Activated T-cell treated with anti-CD3 and anti-CD28 coated beads for 48 hours (primary cell): ENCODE measurements around the gene MIDN.
"Not testable (repeated sequence)": the region's sequence is repeated elsewhere in the genome, so short reads cannot be mapped to it uniquely, and the experiment has no call there.

Experiments
- DNase-seq: peaks from one replicate; pipeline ENCODE4 v3.0.0-alpha.2; 2020; ENCODE audit warnings: low read depth

MIDN gene

GRCh38 chr19:1295169-1296012 is 47.0 kb downstream of the MIDN start:
- DNase-seq: peak; percentile 42

DNA sequence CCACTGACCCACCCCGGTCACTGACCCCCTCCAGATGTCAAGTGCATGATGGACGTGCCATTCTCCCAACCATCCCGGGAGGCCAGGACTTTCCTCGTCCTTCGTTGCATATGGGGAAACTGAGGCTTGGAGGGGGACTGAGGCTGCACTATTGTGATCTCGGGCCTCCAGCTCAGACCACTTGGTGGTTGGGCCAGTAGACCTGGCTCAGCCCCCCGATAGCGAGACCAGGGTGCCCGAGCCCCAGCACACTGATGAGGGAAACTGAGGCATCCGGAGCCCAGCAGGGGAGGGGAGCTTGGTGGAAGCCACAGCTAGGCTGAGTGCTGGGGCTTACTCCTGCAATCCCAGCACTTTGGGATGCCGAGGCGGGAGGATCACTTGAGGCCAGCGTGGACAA is 47.7 kb downstream of the MIDN start:
- no peak for DNase-seq

GRCh38 chr19:1296575-1297271 is 48.3 kb downstream of the MIDN start:
- DNase-seq: no peak

DNA sequence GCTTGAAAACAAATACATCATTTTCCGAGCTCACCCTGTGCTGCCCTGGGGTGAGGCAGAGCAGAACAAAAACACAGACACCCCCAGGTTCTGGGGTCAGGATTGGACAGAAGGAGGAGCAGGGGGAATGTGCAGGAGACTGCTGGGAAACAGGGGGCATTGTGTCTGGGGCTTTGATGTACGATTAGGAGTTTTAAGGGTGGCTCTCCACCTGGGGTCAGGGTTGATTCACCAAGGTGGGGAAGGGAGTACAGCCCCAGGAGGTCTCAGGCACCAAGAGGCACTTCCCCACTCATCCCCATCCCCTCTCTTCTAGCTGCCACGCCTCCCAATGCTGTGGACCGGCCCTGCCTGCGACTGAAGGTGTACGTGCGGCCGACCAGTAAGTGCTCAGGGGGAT is 49.9 kb downstream of the MIDN start:
- no peak for DNase-seq

GRCh38 chr19:1299801-1300200 is 51.4 kb downstream of the MIDN start:
- DNase-seq: no peak

DNA sequence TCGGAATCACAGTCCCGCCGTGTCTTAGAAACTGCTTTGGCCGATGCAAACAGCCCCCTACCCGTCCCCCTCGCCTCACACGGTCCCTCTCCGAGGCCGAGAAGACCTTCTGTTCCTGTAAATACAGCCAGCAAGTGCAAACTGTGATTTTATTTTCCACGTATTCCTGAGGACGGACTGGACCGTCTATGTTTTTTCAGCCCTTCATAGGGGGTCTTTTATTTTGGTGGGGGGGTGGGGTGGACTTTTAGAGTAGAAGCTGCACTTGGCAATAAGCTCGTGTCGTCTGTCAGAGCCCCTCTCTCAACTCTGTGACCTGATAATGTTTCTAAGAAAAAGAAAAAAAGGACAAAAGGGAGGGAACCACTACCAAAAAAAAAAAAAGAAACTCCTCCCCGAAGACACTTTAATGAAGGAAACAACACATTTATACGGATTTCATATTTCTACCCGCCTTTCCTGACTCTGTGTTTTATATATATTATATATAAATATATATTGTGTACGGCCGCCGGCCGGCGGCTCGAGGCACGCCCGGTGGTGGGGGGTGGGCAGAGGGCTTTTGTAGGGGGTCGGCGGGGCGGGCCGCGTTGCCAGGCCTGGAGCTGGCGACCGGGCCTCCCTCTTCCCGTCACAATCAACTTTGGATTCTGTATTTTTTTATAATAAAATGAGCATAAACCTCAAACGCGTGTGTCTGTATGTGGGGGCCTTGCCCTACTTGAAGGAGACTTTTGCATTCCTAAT is 52.5 kb downstream of the MIDN start:
- no peak for DNase-seq

- DNase-seq: no peak
These were observed 54.3 kb downstream of the MIDN start for GRCh38 chr19:1302533-1303239.

- no peak for DNase-seq
These were observed 56.0 kb downstream of the MIDN start for GRCh38 chr19:1304197-1304924.

DNA sequence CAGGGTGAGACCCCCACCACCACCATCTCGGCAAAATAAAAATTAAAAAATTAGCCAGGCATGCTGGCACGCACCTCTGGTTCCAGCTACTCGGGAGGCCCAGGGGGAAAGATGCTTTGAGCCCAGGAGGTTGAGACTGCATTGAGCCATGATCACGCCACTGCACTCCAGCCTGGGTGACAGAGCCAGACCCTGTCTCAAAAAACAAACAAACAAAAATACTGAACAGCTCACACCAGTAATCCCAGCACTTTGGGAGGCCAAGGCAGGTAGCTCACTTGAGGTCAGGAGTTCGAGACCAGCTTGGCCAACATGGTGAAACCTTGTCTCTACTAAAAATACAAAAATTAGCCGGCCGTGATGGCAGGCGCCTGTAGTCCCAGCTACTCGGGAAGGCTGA is 57.0 kb downstream of the MIDN start:
- DNase-seq: not testable (repeated sequence)

DNA sequence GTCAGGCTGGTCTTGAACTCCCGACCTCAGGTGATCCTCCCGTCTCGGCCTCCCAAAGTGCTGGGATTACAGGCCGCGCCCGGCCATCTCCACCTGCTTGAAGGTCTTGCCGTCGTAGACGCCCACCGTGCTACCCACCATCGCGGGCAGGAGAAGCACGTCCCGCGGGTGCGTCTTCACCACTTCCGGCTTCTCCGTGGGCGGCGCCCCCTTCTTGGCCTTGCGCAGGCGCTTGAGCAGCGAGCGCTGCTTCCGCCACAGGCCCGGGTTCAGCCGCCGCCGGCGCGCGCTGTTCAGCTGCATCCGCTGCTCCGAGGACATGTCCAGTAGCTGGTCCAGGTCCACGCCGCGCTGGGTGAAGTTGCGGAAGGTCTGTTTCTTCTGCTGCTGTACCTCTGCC is 58.9 kb downstream of the MIDN start:
- DNase-seq: no peak

DNA sequence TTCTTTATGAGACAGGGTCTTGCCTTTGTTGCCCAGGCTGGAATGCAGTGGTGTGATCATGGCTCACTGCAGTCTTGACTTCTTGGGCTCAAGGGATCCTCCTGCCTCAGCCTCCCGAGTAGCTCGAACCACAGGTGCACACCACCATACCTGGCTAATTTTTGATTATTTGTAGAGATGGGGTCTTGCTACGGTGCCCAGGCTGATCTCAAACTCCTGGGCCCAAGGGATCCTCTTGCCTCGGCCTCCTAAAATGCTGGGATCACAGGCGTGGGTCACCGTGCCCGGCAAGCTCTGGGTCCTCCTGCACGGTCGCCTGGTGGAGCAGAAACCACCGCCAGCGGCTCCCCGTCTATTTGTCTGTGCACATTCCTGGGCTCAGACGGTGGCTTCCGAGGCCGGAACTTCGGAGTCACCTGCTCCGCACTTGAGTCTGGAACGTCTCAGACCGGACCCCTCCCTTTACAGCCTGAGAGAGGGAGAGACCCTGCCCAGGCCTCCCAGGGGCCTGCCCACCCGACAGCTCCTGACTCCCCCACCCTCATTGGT is 59.4 kb downstream of the MIDN start:
- no peak for DNase-seq

DNA sequence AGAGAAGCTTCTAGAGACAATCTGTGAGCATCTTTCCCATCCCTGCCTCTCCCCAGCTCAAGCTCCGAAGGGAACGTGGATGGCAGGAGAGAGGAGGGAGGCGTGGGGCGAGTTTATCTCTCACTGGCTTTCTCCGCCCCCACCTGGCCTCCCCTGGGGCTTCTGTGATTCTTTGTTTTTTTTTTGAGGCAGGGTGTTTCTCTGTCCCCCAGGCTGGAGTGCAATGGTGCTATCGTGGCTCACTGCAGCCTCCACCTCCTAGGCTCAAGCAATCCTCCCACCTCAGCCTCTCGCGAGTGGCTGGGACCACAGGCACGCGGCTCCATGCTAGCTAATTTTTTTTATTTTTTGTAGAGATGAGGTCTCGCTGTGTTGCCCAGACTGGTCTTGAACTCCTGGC is 60.3 kb downstream of the MIDN start:
- no peak for DNase-seq
